ENCODE data around the gene TMEM185B.
A peak's percentile ranks its signal among the peaks of the same experiment; 100 is the strongest.
"Not testable (repeated sequence)": the region's sequence is repeated elsewhere in the genome, so short reads cannot be mapped to it uniquely, and the experiment has no call there.

The TMEM185B gene

GRCh38 chr2:120204945-120205670, 18.1 kb downstream of the TMEM185B start:
- DNase-seq, result no peak

DNA sequence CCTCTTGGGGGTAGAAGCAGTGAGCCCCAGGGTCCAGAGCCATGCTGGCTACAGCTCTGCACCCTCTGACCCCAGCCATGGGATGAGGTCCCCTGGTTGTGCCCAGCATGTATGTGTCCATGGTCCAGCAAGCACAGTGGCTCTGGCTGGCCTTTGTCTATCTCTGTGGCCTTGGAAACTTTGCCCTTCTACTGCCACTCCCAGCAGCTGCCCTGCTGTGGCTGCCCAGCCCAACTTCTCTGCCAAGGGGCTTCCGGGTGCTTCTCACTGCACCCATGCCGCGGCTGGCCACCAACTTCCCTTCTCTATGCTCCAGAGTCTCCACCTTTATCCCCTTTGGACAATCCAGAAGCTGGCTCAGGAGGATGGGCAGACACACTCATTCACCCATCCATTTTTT, 18.8 kb downstream of the TMEM185B start:
- DNase-seq, result no peak

- no peak for DNase-seq
Observed at GRCh38 chr2:120204022-120204405, 19.2 kb downstream of the TMEM185B start.

GRCh38 chr2:120203251-120204021, 19.8 kb downstream of the TMEM185B start:
- no peak for DNase-seq

DNA sequence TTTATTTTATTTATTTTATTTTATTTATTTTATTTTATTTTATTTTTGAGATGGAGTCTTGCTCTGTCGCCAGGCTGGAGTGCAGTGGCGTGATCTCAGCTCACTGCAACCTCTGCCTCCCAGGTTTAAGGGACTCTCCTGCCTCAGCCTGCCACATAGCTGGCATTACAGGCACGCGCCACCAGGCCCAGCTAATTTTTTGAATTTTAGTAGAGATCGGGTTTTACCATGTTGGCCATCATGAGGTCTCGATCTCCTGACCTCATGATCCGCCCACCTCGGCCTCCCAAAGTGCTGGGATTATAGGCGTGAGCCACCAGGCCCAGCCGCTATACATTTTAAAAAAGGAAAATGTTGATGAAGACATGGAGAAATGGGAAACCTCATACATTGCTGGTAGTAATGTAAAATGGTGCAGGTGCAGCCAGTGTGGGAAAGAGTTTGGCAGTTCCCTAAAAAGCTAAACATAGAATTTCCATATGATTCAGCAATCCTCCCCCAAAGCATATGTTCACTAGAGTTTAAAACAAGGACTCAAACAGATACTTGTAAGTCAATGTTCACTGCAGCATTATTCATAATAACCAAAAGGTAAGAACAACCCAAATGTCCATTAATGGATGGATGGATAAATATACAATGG, 23.3 kb downstream of the TMEM185B start:
- not testable (repeated sequence) for DNase-seq

- DNase-seq, result no peak
Observed at GRCh38 chr2:120195553-120195952, 27.6 kb downstream of the TMEM185B start.

GRCh38 chr2:120192280-120192679, 30.9 kb downstream of the TMEM185B start:
- DNase-seq, result no peak

GRCh38 chr2:120189189-120189588, 34.0 kb downstream of the TMEM185B start:
- no peak for DNase-seq

- no peak for DNase-seq
Observed at GRCh38 chr2:120182019-120182560, 41.1 kb downstream of the TMEM185B start.

DNA sequence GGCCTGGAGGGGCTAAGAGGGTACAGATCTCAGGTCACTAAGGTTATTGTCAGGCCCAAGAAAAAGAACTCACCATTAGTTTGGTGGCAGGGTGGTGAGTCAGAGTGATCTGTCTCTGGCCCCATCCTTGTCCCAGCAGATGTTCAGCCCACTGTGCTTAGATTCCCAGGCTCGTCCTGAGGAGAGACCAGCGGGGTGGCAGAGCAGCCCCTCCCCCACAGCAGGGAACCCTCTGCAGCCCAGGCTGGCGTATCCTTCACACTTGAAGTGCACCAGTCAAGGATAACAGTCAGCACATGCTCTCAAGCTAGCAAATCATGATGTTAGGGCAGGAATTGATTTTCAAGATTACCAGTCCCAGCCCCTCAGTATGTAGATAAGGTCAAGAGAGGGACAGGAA, 43.1 kb downstream of the TMEM185B start:
- DNase-seq, result no peak

DNA sequence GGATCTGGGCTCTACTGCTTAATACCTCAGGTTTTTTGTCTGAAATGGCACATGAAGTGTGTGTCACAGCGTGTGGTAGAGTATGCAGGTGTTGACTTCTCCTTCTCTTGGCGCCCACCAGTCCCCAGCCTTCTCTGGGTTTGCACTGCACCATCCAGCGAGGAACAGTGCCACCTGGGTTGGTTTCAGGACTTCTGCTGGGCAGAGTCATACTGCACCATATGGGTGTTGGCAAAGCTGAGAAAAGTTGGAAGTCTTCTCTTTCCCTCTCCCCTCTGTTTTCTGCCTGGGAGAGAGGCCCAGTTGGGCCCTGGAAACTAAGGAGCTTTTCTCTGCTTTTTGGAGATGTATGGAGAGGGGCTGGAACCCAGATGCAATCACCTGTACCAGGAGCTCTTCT, 43.8 kb downstream of the TMEM185B start:
- DNase-seq, result no peak

GRCh38 chr2:120177973-120178372, 45.2 kb downstream of the TMEM185B start:
- no peak for DNase-seq

GRCh38 chr2:120177001-120177621, 46.1 kb downstream of the TMEM185B start:
- peak; percentile 83 to 87 for DNase-seq

GRCh38 chr2:120176526-120176925, 46.7 kb downstream of the TMEM185B start:
- DNase-seq, result peak in 1 of 2 experiments; percentile 28

DNA sequence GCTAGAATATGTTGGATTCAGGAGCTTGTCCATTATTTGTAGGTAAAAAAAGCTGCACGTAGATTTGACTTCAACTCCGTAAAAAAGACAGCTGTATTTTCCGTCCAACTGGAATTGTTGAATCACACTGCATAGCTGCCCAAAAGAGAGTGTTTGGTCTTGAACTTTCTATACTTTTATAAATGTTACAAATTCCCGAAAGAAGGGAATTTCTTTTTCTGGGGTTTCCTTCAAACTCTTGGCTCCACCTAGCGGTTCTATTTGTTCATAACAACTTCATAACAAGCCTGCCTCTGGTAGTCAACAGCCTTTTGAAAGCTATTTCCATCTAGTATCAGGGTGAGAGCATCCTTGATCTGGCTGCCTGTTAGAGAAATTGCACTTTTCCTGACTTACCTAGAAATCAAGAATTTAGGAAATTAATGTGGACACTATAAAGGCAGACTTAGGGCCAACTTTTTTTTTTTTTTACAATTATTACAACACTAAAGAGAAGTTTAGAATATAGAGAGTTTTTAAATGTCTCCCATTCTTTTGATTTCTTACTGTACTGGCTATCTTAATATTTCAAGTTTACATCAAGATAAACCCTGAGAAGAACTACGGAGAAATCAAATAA, 48.1 kb downstream of the TMEM185B start:
- DNase-seq, result no peak

All from activated T-cell treated with anti-CD3 and anti-CD28 coated beads, Interleukin-2, amount 50 U/mL, for 48 hours (primary cell).